GM12892 (cell line): ENCODE measurements around the gene TNFSF10.
"Not testable (repeated sequence)": the region's sequence is repeated elsewhere in the genome, so short reads cannot be mapped to it uniquely, and the experiment has no call there.

Experiments
- DNase-seq: peaks from one replicate; pipeline ENCODE4 v3.0.0; 2011; ENCODE audit not compliant: insufficient read length
- FAIRE-seq: peaks from 2 replicates; lab custom pipeline; 2011; peaks lifted over from hg19 to GRCh38; lab: Jason Lieb, UNC
- POLR2A ChIP-seq: IDR thresholded peaks from 2 replicates; pipeline ENCODE4 v1.6.1; 2011; ENCODE audit warnings: low read depth, low read length, control low read depth
- POLR2AphosphoS5 ChIP-seq: IDR thresholded peaks from 2 replicates; pipeline ENCODE4 v1.6.1; 2011; ENCODE audit warnings: low read depth, low read length, control low read depth
- TAF1 ChIP-seq: IDR thresholded peaks from 2 replicates; pipeline ENCODE4 v1.6.1; 2011; ENCODE audit warnings: low read depth, mild to moderate bottlenecking, control low read depth, low read length, borderline replicate concordance

Gene TNFSF10

GRCh38 chr3:172525116-172525613 lies 1.9 kb upstream of the TNFSF10 start:
- TF ChIP-seq POLR2AphosphoS5: no peak
- no peak for TF ChIP-seq TAF1
- no peak for TF ChIP-seq POLR2A
- no peak for DNase-seq
- no peak for FAIRE-seq

DNA sequence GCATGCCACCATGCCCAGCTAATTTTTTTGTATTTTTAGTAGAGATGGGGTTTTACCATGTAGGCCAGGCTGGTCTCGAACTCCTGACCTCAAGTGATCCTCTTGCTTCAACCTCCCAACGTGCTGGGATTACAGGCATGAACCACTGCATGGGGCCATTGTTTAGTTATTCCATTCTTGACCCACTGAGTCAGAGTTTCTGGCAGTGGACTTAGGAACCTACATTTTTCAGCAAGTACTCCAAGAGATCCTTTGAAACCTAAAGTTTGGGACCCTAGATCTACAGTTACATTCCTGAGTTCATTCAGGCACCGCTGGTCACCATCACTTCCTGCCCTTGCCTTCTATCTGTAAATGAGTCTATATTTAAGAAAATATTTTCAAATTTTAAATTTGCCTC lies 1.4 kb upstream of the TNFSF10 start:
- DNase-seq (no peak), FAIRE-seq (no peak)
- TF ChIP-seq POLR2A (no peak), TAF1 (no peak), POLR2AphosphoS5 (no peak)

- not testable (repeated sequence) for FAIRE-seq, DNase-seq
Observed at GRCh38 chr3:172521837-172522726, 1.1 kb downstream of the TNFSF10 start.

DNA sequence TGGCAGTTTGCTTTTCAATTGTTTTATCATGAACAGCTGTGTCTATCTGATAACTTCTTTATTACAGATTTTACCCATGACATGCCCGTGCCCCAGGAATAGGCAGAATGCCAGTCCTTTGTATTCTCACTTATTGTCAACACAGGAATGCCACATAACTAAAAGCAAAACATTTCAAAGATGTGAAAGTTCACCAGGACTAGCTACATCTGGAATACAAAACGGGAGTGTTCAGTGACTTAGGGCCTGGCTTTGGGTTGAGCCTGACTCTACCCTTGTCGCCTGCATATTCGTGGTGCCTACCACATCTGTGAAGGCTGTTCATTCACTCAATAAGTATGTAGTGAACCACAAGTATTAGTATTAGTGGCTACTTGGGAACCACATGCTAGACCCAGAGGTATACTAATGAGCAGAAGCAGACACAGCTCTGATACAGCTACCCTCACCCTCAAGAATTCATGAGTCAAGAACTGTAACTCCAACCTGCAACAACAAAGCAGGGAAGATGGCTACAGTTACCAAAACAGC lies 2.9 kb downstream of the TNFSF10 start:
- no peak for TF ChIP-seq TAF1
- TF ChIP-seq POLR2A: no peak
- no peak for TF ChIP-seq POLR2AphosphoS5
- DNase-seq: no peak
- FAIRE-seq: no peak

GRCh38 chr3:172519740-172520139 lies 3.5 kb downstream of the TNFSF10 start:
- FAIRE-seq: no peak

GRCh38 chr3:172518929-172519640 lies 4.1 kb downstream of the TNFSF10 start:
- TF ChIP-seq POLR2AphosphoS5 (no peak), TAF1 (no peak), POLR2A (no peak)
- no peak for FAIRE-seq
- no peak for DNase-seq

More at GRCh38 chr3:172519740-172520139, 3.5 kb downstream of the TNFSF10 start:
- no peak for TF ChIP-seq TAF1
- no peak for TF ChIP-seq POLR2AphosphoS5
- no peak for TF ChIP-seq POLR2A
- no peak for DNase-seq

DNA sequence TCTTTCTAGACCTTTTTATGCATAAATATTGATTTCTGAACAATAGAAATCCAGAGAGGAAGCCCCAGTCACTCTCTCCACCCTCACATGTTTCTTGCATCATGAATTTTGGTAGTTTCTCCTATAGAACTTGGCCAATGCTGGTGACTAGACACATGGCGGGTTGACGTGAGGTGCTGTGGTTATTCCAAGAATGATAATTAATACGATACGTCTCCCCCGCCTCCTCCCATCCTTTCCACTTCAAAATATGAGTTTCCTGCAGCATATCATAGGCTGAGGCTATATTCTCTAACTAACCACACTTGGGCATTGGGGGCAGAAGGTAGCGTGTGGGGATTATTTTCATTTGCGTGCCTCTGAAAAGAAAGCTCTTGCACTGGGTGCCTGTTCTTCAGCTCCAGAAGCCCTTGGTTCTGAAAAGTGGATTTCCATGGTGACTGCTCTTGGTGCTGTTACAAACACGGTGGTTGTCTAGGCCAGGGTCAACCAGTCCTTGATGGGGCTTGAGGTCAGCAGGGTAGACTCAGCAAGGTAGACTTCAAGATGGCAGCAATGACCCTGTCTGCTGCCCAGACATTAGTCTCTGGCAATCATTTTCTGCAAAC lies 5.3 kb downstream of the TNFSF10 start:
- DNase-seq (no peak), FAIRE-seq (no peak)
- TF ChIP-seq POLR2A (no peak), POLR2AphosphoS5 (no peak), TAF1 (no peak)

- TF ChIP-seq POLR2AphosphoS5: no peak
- DNase-seq (no peak), FAIRE-seq (no peak)
Observed at GRCh38 chr3:172516318-172517214, 6.7 kb downstream of the TNFSF10 start.

GRCh38 chr3:172515130-172515918 lies 7.9 kb downstream of the TNFSF10 start:
- no peak for TF ChIP-seq POLR2AphosphoS5
- no peak for TF ChIP-seq TAF1
- TF ChIP-seq POLR2A: no peak
- peak; percentile 5 for FAIRE-seq
- DNase-seq: no peak

- DNase-seq (no peak), FAIRE-seq (no peak)
- TF ChIP-seq POLR2A (no peak), POLR2AphosphoS5 (no peak), TAF1 (no peak)
Observed at GRCh38 chr3:172514678-172515077, 8.6 kb downstream of the TNFSF10 start.
